IMR-90 (cell line): Measurements from ENCODE around the gene ZNRF3. TPM values are rescaled to one million over a fixed set of nuclear protein-coding genes. Genes with fewer than 3 reads are reported as not detected.

Experiments
- ATAC-seq: fragments of 200-7000 bp; cut with Tn5 transposase; 2 replicates; pipeline ENCODE4 v1.9.1; 2020; ENCODE audit warnings: low read depth, mild to moderate bottlenecking, moderate library complexity
- BruUV-seq: library from RNA; stranded (reverse); fragments of 400-500 nt; replicated peaks from 2 replicates; lab custom pipeline; 2021; lab: Mats Ljungman, UMichigan
- CTCF ChIA-PET: fragments of 300-600 bp; formaldehyde crosslinking; extraction: SDS; loops from one replicate; lab custom pipeline; 2021; ENCODE audit warnings: antibody characterized with exemption; lab: Yijun Ruan, JAX
- POLR2A ChIA-PET: fragments of 300-600 bp; sonication (Branson Sonifier 250); formaldehyde crosslinking; loops from one replicate; lab custom pipeline; 2022; ENCODE audit warnings: antibody characterized with exemption; ENCODE audit not compliant: unreplicated experiment; lab: Charles Lee
- DNase-seq: peaks from one replicate; pipeline ENCODE4 v3.0.0; 2013
- H2AFZ ChIP-seq: replicated peaks from 2 replicates; pipeline ENCODE3; 2013; ENCODE audit warnings: low read length, mild to moderate bottlenecking; ENCODE audit not compliant: poor library complexity
- H2AK5ac ChIP-seq: 2 replicates; pipeline ENCODE4 v1.6.1; 2013; ENCODE audit warnings: low read depth, low read length, inconsistent platforms
- H2AK9ac ChIP-seq: replicated peaks from 2 replicates; pipeline ENCODE3; 2013; ENCODE audit warnings: mild to moderate bottlenecking, low read depth, low read length, moderate library complexity; ENCODE audit not compliant: poor library complexity
- H2BK120ac ChIP-seq: 2 replicates; pipeline ENCODE4 v1.6.1; 2013; ENCODE audit warnings: low read depth, low read length, inconsistent platforms
- H2BK15ac ChIP-seq: 3 replicates; pipeline ENCODE4 v1.6.1; 2013; ENCODE audit warnings: low read depth, low read length, inconsistent platforms
- H2BK20ac ChIP-seq: 2 replicates; pipeline ENCODE4 v1.6.1; 2013; ENCODE audit warnings: low read depth, mild to moderate bottlenecking, inconsistent platforms, low read length, moderate library complexity
- H2BK5ac ChIP-seq: 2 replicates; pipeline ENCODE4 v1.6.1; 2013; ENCODE audit warnings: mild to moderate bottlenecking, low read depth, low read length, inconsistent platforms; ENCODE audit not compliant: poor library complexity, severe bottlenecking
- H3K14ac ChIP-seq: replicated peaks from 2 replicates; pipeline ENCODE4 v1.6.1; 2013; ENCODE audit warnings: low read depth, low read length, inconsistent platforms
- H3K18ac ChIP-seq: 2 replicates; pipeline ENCODE4 v1.6.1; 2013; ENCODE audit warnings: low read depth, low read length, control low read depth
- H3K23ac ChIP-seq: 2 replicates; pipeline ENCODE4 v1.6.1; 2013; ENCODE audit warnings: low read depth, low read length, inconsistent platforms
- H3K27ac ChIP-seq: 2 replicates; pipeline ENCODE4 v1.5.1; 2013; ENCODE audit warnings: mild to moderate bottlenecking, control low read depth, low read length; ENCODE audit not compliant: insufficient read depth
- H3K27me3 ChIP-seq: 2 replicates; pipeline ENCODE4 v1.6.1; 2013; ENCODE audit warnings: low read length; ENCODE audit not compliant: control insufficient read depth, insufficient read depth
- H3K36me3 ChIP-seq: 2 replicates; pipeline ENCODE4 v1.6.1; 2013; ENCODE audit warnings: low read length, mixed read lengths; ENCODE audit not compliant: control insufficient read depth, insufficient read depth
- H3K4ac ChIP-seq: 2 replicates; pipeline ENCODE4 v1.6.1; 2013; ENCODE audit warnings: low read depth, low read length, inconsistent platforms
- H3K4me1 ChIP-seq: 2 replicates; pipeline ENCODE4 v1.6.1; 2013; ENCODE audit warnings: low read length, mixed read lengths; ENCODE audit not compliant: control insufficient read depth, insufficient read depth
- H3K4me2 ChIP-seq: 2 replicates; pipeline ENCODE4 v1.6.1; 2013; ENCODE audit warnings: low read depth, mild to moderate bottlenecking, control low read depth, low read length, moderate library complexity
- H3K4me3 ChIP-seq: 2 replicates; pipeline ENCODE4 v1.5.1; 2013; ENCODE audit warnings: low read depth, mild to moderate bottlenecking, control low read depth, low read length, moderate library complexity; ENCODE audit not compliant: insufficient read depth
- H3K56ac ChIP-seq: 2 replicates; pipeline ENCODE4 v1.6.1; 2013; ENCODE audit warnings: low read length, inconsistent platforms; ENCODE audit not compliant: insufficient read depth; ENCODE audit errors: extremely low read depth
- H3K79me1 ChIP-seq, 2 experiments: 2 replicates each; pipeline ENCODE4 v1.6.1; 2013; ENCODE audit warnings: low read length in 2 of 2, inconsistent platforms in 1 of 2, low read depth in 1 of 2
- H3K9ac ChIP-seq: 2 replicates; pipeline ENCODE4 v1.6.1; 2013; ENCODE audit warnings: low read depth, low read length, control low read depth
- H3K9me1 ChIP-seq: 2 replicates; pipeline ENCODE4 v1.6.1; 2013; ENCODE audit warnings: low read length, inconsistent platforms; ENCODE audit not compliant: insufficient read depth
- H3K9me3 ChIP-seq: 2 replicates; pipeline ENCODE4 v1.6.1; 2013; ENCODE audit warnings: low read length; ENCODE audit not compliant: control insufficient read depth, insufficient read depth
- H4K20me1 ChIP-seq: 2 replicates; pipeline ENCODE4 v1.6.1; 2013; ENCODE audit warnings: low read length, inconsistent platforms; ENCODE audit not compliant: insufficient read depth
- H4K5ac ChIP-seq: 2 replicates; pipeline ENCODE4 v1.6.1; 2013; ENCODE audit warnings: mild to moderate bottlenecking, low read depth, low read length, control low read depth
- H4K8ac ChIP-seq, 2 experiments: 2 replicates each; pipeline ENCODE4 v1.6.1; 2013; ENCODE audit warnings: low read depth in 2 of 2, low read length in 2 of 2, control low read depth in 1 of 2, inconsistent platforms in 1 of 2
- H4K91ac ChIP-seq: 2 replicates; pipeline ENCODE4 v1.6.1; 2013; ENCODE audit warnings: low read depth, low read length, inconsistent platforms; ENCODE audit not compliant: insufficient read depth
- BHLHE40 ChIP-seq: fragments of 150-350 bp; IDR thresholded peaks from 2 replicates; pipeline ENCODE4 v1.6.1; 2016; ENCODE audit warnings: mild to moderate bottlenecking, low read depth, low read length
- CEBPB ChIP-seq: IDR thresholded peaks from 2 replicates; pipeline ENCODE4 v1.6.1; 2012; ENCODE audit warnings: low read depth, low read length, improper control_type of control experiment
- CHD1 ChIP-seq: IDR thresholded peaks from 2 replicates; pipeline ENCODE4 v1.6.1; 2012; ENCODE audit warnings: low read depth, low read length, improper control_type of control experiment
- CTCF ChIP-seq: conservative IDR thresholded peaks from 2 replicates; pipeline ENCODE4 v1.5.1; 2012; ENCODE audit warnings: mild to moderate bottlenecking, low read depth, low read length, improper control_type of control experiment
- ELK1 ChIP-seq: fragments of 150-350 bp; IDR thresholded peaks from 2 replicates; pipeline ENCODE4 v1.6.1; 2016; ENCODE audit warnings: low read depth, mild to moderate bottlenecking, low read length, moderate library complexity, borderline replicate concordance
- FOS ChIP-seq: fragments of 150-350 bp; IDR thresholded peaks from 2 replicates; pipeline ENCODE4 v1.6.1; 2016; ENCODE audit warnings: low read depth, low read length
- MAFK ChIP-seq: IDR thresholded peaks from 2 replicates; pipeline ENCODE4 v1.6.1; 2012; ENCODE audit warnings: low read depth, low read length, improper control_type of control experiment
- MAZ ChIP-seq: IDR thresholded peaks from 2 replicates; pipeline ENCODE4 v1.6.1; 2012; ENCODE audit warnings: low read depth, mild to moderate bottlenecking, low read length, improper control_type of control experiment, moderate library complexity, borderline replicate concordance
- MXI1 ChIP-seq: IDR thresholded peaks from 2 replicates; pipeline ENCODE4 v1.6.1; 2012; ENCODE audit warnings: low read depth, mild to moderate bottlenecking, low read length, moderate library complexity, borderline replicate concordance
- NFE2L2 ChIP-seq: fragments of 150-350 bp; IDR thresholded peaks from 2 replicates; pipeline ENCODE4 v1.6.1; 2016; ENCODE audit warnings: low read depth, mild to moderate bottlenecking, low read length
- POLR2A ChIP-seq: IDR thresholded peaks from 2 replicates; pipeline ENCODE4 v1.6.1; 2012; ENCODE audit warnings: mild to moderate bottlenecking, low read depth, low read length
- RAD21 ChIP-seq: IDR thresholded peaks from 2 replicates; pipeline ENCODE4 v1.6.1; 2012; ENCODE audit warnings: low read length, improper control_type of control experiment
- RCOR1 ChIP-seq: IDR thresholded peaks from 2 replicates; pipeline ENCODE4 v1.6.1; 2012; ENCODE audit warnings: mild to moderate bottlenecking, low read length, improper control_type of control experiment; ENCODE audit not compliant: insufficient replicate concordance
- RFX5 ChIP-seq: IDR thresholded peaks from 2 replicates; pipeline ENCODE4 v1.8.0; 2012; ENCODE audit warnings: low read depth, mild to moderate bottlenecking, low read length, moderate library complexity
- SMC3 ChIP-seq: fragments of 150-350 bp; IDR thresholded peaks from 2 replicates; pipeline ENCODE4 v1.6.1; 2016; ENCODE audit warnings: low read depth, mild to moderate bottlenecking, antibody characterized with exemption, low read length, moderate library complexity
- USF2 ChIP-seq: fragments of 150-350 bp; IDR thresholded peaks from 2 replicates; pipeline ENCODE4 v1.6.1; 2017; ENCODE audit warnings: mild to moderate bottlenecking, antibody characterized with exemption, low read length, low read depth
- WGBS, 2 experiments: methylation state at CpG; one replicate each; pipeline versions ENCODE4 v1.1.5 to v1.1.7; 2013; ENCODE audit warnings: missing lambda C conversion rate in 2 of 2; ENCODE audit not compliant: insufficient read length in 1 of 2; ENCODE audit errors: extremely low coverage in 2 of 2; 5-methylcytosine and 5-hydroxymethylcytosine counted together
- dilution Hi-C: fragments of 300-500 bp; cut with HindIII; formaldehyde crosslinking; loops from one replicate; pipeline ENCODE4 v1.14.3; 2018; ENCODE audit warnings: low sequenced_read_pairs; ENCODE audit not compliant: unreplicated experiment
- in situ Hi-C: fragments of 300-500 bp; cut with MboI; formaldehyde crosslinking; loops from 3 replicates; pipeline ENCODE4 v1.14.3; 2019; ENCODE audit warnings: low sequenced_read_pairs, inconsistent platforms, mixed read lengths
- intact Hi-C: fragments of 100-400 bp; cut with micrococcal nuclease; formaldehyde crosslinking; loops from 2 replicates; pipeline ENCODE4 v1.10.0; 2022
- polyA plus RNA-seq, 3 experiments: library from polyadenylated mRNA; depleted of rRNA; stranded (reverse); fragments of >200 nt; gene quantifications; 2 replicates each; pipeline ENCODE4 v1.2.3, GENCODE V29; 2012; ENCODE audit warnings: low replicate concordance in 1 of 3
- total RNA-seq: library from RNA; depleted of rRNA; stranded (reverse); fragments of >200 nt; gene quantifications from 2 replicates; pipeline ENCODE4 v1.2.3, GENCODE V29; 2012

Gene ZNRF3
- total and polyA plus RNA-seq, 2 of the 4 experiments (the other 2 are of a cell fraction) = 1.4 to 2.4 TPM

DNA sequence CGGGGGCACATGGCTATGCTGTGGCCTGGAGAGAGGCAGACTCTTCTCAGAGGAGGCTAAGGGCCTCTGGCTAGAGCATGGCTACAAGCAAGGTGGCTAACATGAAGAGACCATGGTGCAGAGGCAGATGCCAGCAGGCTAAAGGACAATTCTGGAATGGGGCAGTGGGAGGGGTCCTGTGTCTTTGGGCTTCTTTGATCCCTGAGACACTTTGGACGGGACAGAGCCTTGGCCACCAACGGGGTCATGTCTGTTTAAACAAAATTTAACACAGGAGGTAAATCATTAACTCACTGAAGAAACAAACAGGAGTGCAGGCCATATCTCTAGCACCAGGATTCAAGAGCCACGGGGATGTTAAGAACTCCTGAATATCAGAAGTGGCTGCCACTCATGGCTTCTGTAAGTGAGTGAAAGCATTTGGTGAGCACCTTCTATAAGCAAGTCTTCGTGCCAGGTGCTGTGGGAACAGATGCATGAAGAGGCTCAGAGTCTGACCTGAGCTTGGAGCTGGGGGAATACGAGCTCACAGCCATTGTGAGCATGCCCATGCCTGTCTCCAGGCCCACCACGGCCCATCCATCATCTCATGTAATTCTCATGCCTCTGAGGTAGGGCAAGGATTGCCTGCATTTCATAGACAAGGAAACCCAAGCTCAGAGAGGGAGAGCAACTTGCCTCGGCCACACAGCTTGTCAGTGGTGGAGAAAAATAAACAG lies 18.3 kb upstream of the ZNRF3 start:
- CTCF ChIA-PET = no interaction called here
- intact Hi-C loops = no loop called here
- in situ Hi-C loops = no loop called here
- H4K20me1 ChIP-seq = no peaks in the 10 kb centered on the region
- no peak overlapping the region for H4K91ac ChIP-seq
- no peaks in the 10 kb centered on the region for H3K79me1 ChIP-seq
- no TSS peak for BruUV-seq
- H3K4me2 ChIP-seq = no peak overlapping the region
- POLR2A ChIA-PET = no interaction called here
- H4K8ac ChIP-seq = no peak overlapping the region
- H2BK20ac ChIP-seq = no peak overlapping the region
- peaks cover 8% of the 10 kb centered on the region; the same call in 1 of the 2 replicates for H3K27me3 ChIP-seq
- TF ChIP-seq ELK1 = no peak
- TF ChIP-seq SMC3 = no peak
- TF ChIP-seq USF2 = no peak
- TF ChIP-seq RFX5 = no peak
- TF ChIP-seq CEBPB = no peak
- no peak for TF ChIP-seq MXI1
- no peak for TF ChIP-seq CTCF
- no peak for TF ChIP-seq CHD1
- TF ChIP-seq RCOR1 = no peak
- no peak for TF ChIP-seq POLR2A
- no peak for TF ChIP-seq FOS
- TF ChIP-seq RAD21 = no peak
- TF ChIP-seq NFE2L2 = no peak
- no peak for TF ChIP-seq BHLHE40
- no peak for TF ChIP-seq MAZ
- TF ChIP-seq MAFK = no peak
- no peak overlapping the region for H2BK5ac ChIP-seq
- 20% methylated on average over 1 of the region's 8 CpGs; no CpG with 5 or more reads in 1 of the 2 experiments for WGBS, 2 experiments
- H3K9me1 ChIP-seq = no peaks in the 10 kb centered on the region
- DNase-seq (no peak), ATAC-seq (no peak)
- no peak overlapping the region for H2BK15ac ChIP-seq
- dilution Hi-C loops = no loop called here
- no peak overlapping the region for H3K56ac ChIP-seq
- no peaks in the 10 kb centered on the region for H3K36me3 ChIP-seq
- H3K14ac ChIP-seq = no peak overlapping the region
- no peak overlapping the region for H3K18ac ChIP-seq
- H3K4ac ChIP-seq = no peak overlapping the region
- no peak overlapping the region for H2AK5ac ChIP-seq
- H2AFZ ChIP-seq = peak overlapping the region; percentile 18
- no peak overlapping the region for H2BK120ac ChIP-seq
- H2AK9ac ChIP-seq = peak overlapping the region; percentile 28
- H3K27ac ChIP-seq = no peak overlapping the region
- no peak overlapping the region for H4K5ac ChIP-seq
- no peak overlapping the region for H3K9ac ChIP-seq
- no peaks in the 10 kb centered on the region for H3K4me1 ChIP-seq
- H3K23ac ChIP-seq = no peak overlapping the region
- H3K9me3 ChIP-seq = peaks cover 3% of the 10 kb centered on the region; the same call in 1 of the 2 replicates
- H3K4me3 ChIP-seq = no peak overlapping the region
